B cell (primary cell): ENCODE data around the gene MLLT3. TPM values are rescaled to one million over a fixed set of nuclear protein-coding genes. Genes with fewer than 3 reads are reported as not detected.

Experiments used
- ATAC-seq: fragments of 200-7000 bp; cut with Tn5 transposase; one replicate; pipeline ENCODE4 v1.10.0; 2021; ENCODE audit warnings: low read depth, mild to moderate bottlenecking, moderate number of reproducible peaks, moderate library complexity
- CTCF ChIA-PET: fragments of 350-600 bp; sonication (Branson Sonifier 250); formaldehyde crosslinking; loops from one replicate; lab custom pipeline; 2021; ENCODE audit warnings: antibody characterized with exemption, inconsistent platforms; lab: Charles Lee
- POLR2A ChIA-PET: fragments of 350-600 bp; sonication (Branson Sonifier 250); formaldehyde crosslinking; loops from one replicate; lab custom pipeline; 2021; ENCODE audit warnings: antibody characterized with exemption; lab: Charles Lee
- DNase-seq: peaks from one replicate; pipeline ENCODE4 v3.0.0; 2013
- H2AFZ ChIP-seq: 2 replicates; pipeline ENCODE4 v1.6.1; 2012; ENCODE audit warnings: mild to moderate bottlenecking, low read depth, low read length; ENCODE audit not compliant: insufficient read depth, poor library complexity, severe bottlenecking
- H3K27ac ChIP-seq, 2 donors: 1 replicate in 1 of 2; 2 replicates in 1 of 2; pipeline ENCODE4 v1.5.1; 2012 to 2013; ENCODE audit warnings: low read length in 2 of 2, mild to moderate bottlenecking in 2 of 2, moderate library complexity in 1 of 2
- H3K27me3 ChIP-seq, 4 experiments: fragments of 200-600 bp in 1 of 4; sonication (generic) in 1 of 4; replicated peaks in 1 of 4; 1 replicate in 2 of 4; 2 replicates in 2 of 4; pipeline versions ENCODE4 v1.6.1 to v1.7.0; 2013 to 2016; ENCODE audit warnings: low read length in 3 of 4, mild to moderate bottlenecking in 2 of 4, mixed read lengths in 1 of 4, moderate library complexity in 1 of 4; ENCODE audit not compliant: insufficient read depth in 4 of 4, control insufficient read depth in 3 of 4; ENCODE audit errors: control extremely low read depth in 1 of 4
- H3K36me3 ChIP-seq, 2 experiments: replicated peaks in 1 of 2; 1 replicate in 1 of 2; 2 replicates in 1 of 2; pipeline versions ENCODE4 v1.6.1 to v1.7.1; 2013; ENCODE audit warnings: low read length in 1 of 2; ENCODE audit not compliant: insufficient read depth in 2 of 2, control insufficient read depth in 1 of 2; ENCODE audit errors: control extremely low read depth in 1 of 2, extremely low read depth in 1 of 2
- H3K4me1 ChIP-seq, 2 donors: fragments of 200-600 bp in 1 of 2; sonication (generic) in 1 of 2; 1 replicate in 1 of 2; 2 replicates in 1 of 2; pipeline versions ENCODE4 v1.5.1 to v1.6.1; 2013 to 2017; ENCODE audit warnings: low read length in 2 of 2; ENCODE audit not compliant: control insufficient read depth in 2 of 2, insufficient read depth in 2 of 2
- H3K4me2 ChIP-seq: replicated peaks from 2 replicates; pipeline ENCODE3; 2012; ENCODE audit warnings: mild to moderate bottlenecking, low read depth, low read length; ENCODE audit not compliant: poor library complexity, severe bottlenecking
- H3K4me3 ChIP-seq, 5 experiments: fragments of 200-600 bp in 1 of 5; sonication (generic) in 1 of 5; 1 replicate in 3 of 5; 2 replicates in 2 of 5; pipeline versions ENCODE4 v1.5.1 to v1.7.0; 2011 to 2016; ENCODE audit warnings: low read length in 4 of 5, mild to moderate bottlenecking in 4 of 5, low read depth in 2 of 5, control low read depth in 1 of 5, moderate library complexity in 1 of 5; ENCODE audit not compliant: insufficient read depth in 1 of 5; ENCODE audit errors: control extremely low read depth in 1 of 5, extremely low read depth in 1 of 5
- H3K79me2 ChIP-seq: fragments of 200-600 bp; sonication (generic); one replicate; pipeline ENCODE4 v1.6.0; 2016; ENCODE audit warnings: low read length; ENCODE audit not compliant: control insufficient read depth, insufficient read depth
- H3K9ac ChIP-seq: fragments of 200-600 bp; sonication (generic); 2 replicates; pipeline ENCODE4 v1.6.1; 2017; ENCODE audit warnings: mild to moderate bottlenecking, low read length, moderate library complexity
- H3K9me3 ChIP-seq, 3 donors: one replicate each; pipeline versions ENCODE4 v1.6.1 to v1.7.1; 2013; ENCODE audit warnings: low read length in 2 of 3; ENCODE audit not compliant: control insufficient read depth in 2 of 3, insufficient read depth in 1 of 3; ENCODE audit errors: control extremely low read depth in 1 of 3
- H4K20me1 ChIP-seq: 2 replicates; pipeline ENCODE4 v1.6.0; 2012; ENCODE audit warnings: mild to moderate bottlenecking, low read length; ENCODE audit not compliant: insufficient read depth, control insufficient read depth, poor library complexity, severe bottlenecking
- H3K27ac Mint-ChIP-seq: one replicate; pipeline ENCODE4 v1.8.0; 2021; ENCODE audit warnings: mixed read lengths
- H3K27me3 Mint-ChIP-seq: one replicate; pipeline ENCODE4 v1.8.0; 2021; ENCODE audit warnings: mixed read lengths
- H3K4me1 Mint-ChIP-seq: one replicate; pipeline ENCODE4 v1.8.0; 2021; ENCODE audit warnings: mixed read lengths
- H3K4me3 Mint-ChIP-seq: one replicate; pipeline ENCODE4 v1.8.0; 2021; ENCODE audit warnings: mixed read lengths
- H3K9me3 Mint-ChIP-seq: one replicate; pipeline ENCODE4 v1.8.0; 2022; ENCODE audit warnings: mixed read lengths; ENCODE audit not compliant: insufficient read depth
- CTCF ChIP-seq: fragments of 200-600 bp; IDR thresholded peaks from one replicate; pipeline ENCODE4 v1.8.0; 2022; ENCODE audit warnings: antibody characterized with exemption, mild to moderate bottlenecking
- EZH2 ChIP-seq: IDR thresholded peaks from 2 replicates; pipeline ENCODE4 v1.6.1; 2012; ENCODE audit warnings: borderline replicate concordance, low read depth, mild to moderate bottlenecking, moderate library complexity, low read length; ENCODE audit not compliant: insufficient read depth, poor library complexity, severe bottlenecking
- WGBS: methylation state at CpG from one replicate; pipeline ENCODE4 v1.1.5; 2013; ENCODE audit warnings: missing lambda C conversion rate; ENCODE audit not compliant: insufficient coverage; 5-methylcytosine and 5-hydroxymethylcytosine counted together
- intact Hi-C: fragments of 100-400 bp; cut with micrococcal nuclease; formaldehyde crosslinking; loops from one replicate; pipeline ENCODE4 v1.10.0; 2022
- polyA plus RNA-seq: library from polyadenylated mRNA; depleted of rRNA; stranded (reverse); fragments of >200 nt; gene quantifications from 2 replicates; pipeline ENCODE4 v1.2.3, GENCODE V29; 2012
- total RNA-seq, 2 donors: library from RNA; stranded (reverse); fragments of 120-200 nt in 1 of 2; gene quantifications; 1 replicate in 1 of 2; 2 replicates in 1 of 2; pipeline versions ENCODE4 v1.2.3 to v1.2.4, GENCODE V29; 2013 to 2022

MLLT3 gene
- total and polyA plus RNA-seq, 2 donors (not counting 1 experiment from before 2014, with no cell fraction given) = 3.4 to 3.6 TPM

DNA sequence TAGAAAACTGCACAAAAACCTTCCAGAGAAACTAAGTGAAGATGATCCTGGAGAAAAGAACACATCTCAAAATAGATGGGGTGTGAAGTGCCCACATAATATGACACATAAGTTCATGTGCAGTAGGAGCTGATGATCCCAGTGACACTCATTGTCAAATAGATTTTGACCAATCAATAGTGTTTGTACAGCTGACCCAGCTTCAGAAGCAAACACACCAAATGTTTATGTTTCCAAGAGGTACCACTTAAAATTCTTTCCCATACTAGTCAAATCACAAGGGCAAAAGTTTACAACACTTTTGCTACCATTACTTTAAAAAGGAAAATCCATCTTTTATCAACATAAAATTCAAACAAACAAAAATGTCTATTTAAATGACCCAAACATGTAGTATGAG, 175.0 kb downstream of the MLLT3 start:
- ChIA-PET POLR2A (no interaction called here), CTCF (no interaction called here)
- no peaks in the 10 kb centered on the region for H4K20me1 ChIP-seq
- no peaks in the 10 kb centered on the region for H3K79me2 ChIP-seq
- H3K4me1 ChIP-seq = no peaks in the 10 kb centered on the region
- no peak for DNase-seq
- Mint-ChIP-seq H3K9me3 (no peaks in the 10 kb centered on the region), H3K27ac (no peak overlapping the region), H3K4me1 (no peaks in the 10 kb centered on the region), H3K27me3 (no peaks in the 10 kb centered on the region), H3K4me3 (no peak overlapping the region)
- ATAC-seq = no peak
- no peak overlapping the region for H3K9ac ChIP-seq
- intact Hi-C loops = no loop called here
- no peaks in the 10 kb centered on the region for H3K9me3 ChIP-seq
- no peaks in the 10 kb centered on the region for H3K36me3 ChIP-seq
- TF ChIP-seq CTCF (no peak), EZH2 (no peak)
- no peak overlapping the region for H2AFZ ChIP-seq
- no peak overlapping the region for H3K4me2 ChIP-seq
- no peak overlapping the region for H3K4me3 ChIP-seq
- H3K27ac ChIP-seq = no peak overlapping the region
- H3K27me3 ChIP-seq = no peaks in the 10 kb centered on the region

- H3K4me1 ChIP-seq = no peaks in the 10 kb centered on the region
- H4K20me1 ChIP-seq = no peaks in the 10 kb centered on the region
- H3K27me3 ChIP-seq = no peaks in the 10 kb centered on the region
- H3K27me3 Mint-ChIP-seq = no peaks in the 10 kb centered on the region
- no peaks in the 10 kb centered on the region for H3K9me3 Mint-ChIP-seq
- H3K9ac ChIP-seq = no peak overlapping the region
- no peak for TF ChIP-seq EZH2
- no peak for TF ChIP-seq CTCF
- H3K4me1 Mint-ChIP-seq = no peaks in the 10 kb centered on the region
- no peak overlapping the region for H3K27ac Mint-ChIP-seq
- DNase-seq = no peak
- H3K79me2 ChIP-seq = no peaks in the 10 kb centered on the region
- CTCF ChIA-PET = no interaction called here
- H3K4me2 ChIP-seq = no peak overlapping the region
- POLR2A ChIA-PET = no interaction called here
- no peak overlapping the region for H2AFZ ChIP-seq
- H3K4me3 ChIP-seq = no peak overlapping the region
- no peak overlapping the region for H3K27ac ChIP-seq
- H3K4me3 Mint-ChIP-seq = no peak overlapping the region
- H3K9me3 ChIP-seq = no peaks in the 10 kb centered on the region
- no CpG with 5 or more reads among the region's 5 CpGs for WGBS
- no peaks in the 10 kb centered on the region for H3K36me3 ChIP-seq
- ATAC-seq = no peak
- intact Hi-C loops = no loop called here
Observed at GRCh38 chr9:20446248-20446647, 176.1 kb downstream of the MLLT3 start.
